ENCODE measurements around the gene KAZN.

Gene KAZN

DNA sequence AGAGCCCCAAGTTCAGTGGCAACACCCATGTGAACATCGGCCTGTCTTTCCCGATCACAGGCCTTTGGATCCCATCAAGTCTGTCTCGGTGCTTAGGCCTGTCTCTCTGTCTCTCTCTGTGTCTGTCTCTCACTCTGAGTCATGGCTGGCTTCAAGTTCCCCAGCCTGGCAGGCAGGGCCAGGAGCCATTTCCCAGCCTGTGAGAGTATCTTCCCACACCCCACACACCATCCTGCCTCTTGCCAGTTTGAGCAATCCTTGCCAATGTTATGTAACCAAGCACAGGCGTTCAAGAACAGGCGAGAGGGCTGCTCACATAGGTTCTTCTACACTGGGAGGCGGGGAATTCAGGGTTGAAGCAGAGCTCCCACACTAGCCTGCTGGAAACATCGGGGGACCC is 485.1 kb downstream of the KAZN start:
- no peak for DNase-seq (ENCODE audit: low spot score)

DNA sequence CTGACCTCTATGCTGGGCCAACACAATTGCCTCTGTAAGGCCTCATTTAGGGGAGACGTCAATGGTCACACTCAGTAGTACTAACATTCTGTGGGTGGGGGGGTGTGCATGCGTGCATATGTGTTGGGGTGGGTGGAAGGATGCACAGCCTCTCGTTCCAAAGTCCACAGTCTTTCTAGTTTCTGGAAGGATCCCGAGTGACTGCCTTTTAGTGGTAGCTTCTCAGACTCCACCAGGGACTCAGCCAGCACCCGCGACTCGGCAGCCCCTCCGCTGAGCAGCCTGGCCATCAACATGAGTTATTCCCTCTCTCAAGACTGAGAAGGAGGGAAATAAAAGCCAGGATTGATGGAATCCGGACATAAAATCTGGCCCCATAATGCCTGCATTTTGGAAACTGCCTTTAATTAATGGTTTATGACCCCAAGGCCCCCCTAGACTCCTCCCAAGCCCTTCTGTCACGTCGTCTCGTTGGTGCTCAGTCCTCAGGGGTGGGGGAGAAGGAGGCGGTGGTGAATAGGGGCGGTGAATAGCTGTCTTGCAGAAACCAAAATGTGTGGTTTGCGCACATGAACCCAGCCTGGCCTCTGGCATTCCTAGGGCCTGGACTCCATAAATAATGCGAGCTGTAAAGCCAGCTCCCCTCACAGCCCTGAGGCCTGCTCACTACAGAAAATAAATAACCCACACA is 489.9 kb downstream of the KAZN start:
- DNase-seq (ENCODE audit: low spot score) = no peak

DNA sequence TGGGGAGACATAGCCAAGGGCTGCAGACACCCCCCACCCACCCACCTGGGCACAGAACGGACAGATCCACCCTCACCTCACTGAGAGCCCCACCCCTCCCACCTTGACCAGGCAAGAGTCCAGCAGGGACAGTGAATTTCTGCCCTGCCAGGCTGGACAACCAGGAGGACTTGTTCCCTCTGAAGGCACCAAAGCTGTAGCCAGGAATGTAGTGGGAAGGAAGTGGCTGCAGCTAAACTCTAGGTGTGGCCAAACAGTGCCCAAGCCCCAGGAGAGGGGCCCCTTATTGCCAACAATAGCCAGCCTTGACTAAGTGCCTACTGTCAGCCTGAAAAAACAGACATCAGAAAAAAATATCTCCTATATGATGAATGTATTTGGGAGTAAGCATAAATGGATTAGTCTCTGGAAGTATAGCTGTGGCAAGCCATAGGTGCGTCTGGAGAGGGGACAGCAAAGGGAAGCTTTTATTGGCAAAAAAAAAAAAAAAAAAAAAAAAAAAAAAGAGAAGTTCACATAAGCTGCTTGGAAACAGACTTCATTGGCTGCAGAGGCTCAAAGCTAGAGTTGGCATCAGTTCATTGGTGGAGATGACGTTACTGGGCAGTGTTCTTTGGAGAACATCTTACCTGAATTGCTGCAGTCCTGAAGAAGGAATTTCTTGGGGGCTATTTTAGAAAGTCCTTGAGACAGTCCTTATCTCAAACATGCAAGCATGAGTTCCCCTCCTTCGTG is 490.9 kb downstream of the KAZN start:
- no peak for DNase-seq (ENCODE audit: low spot score)

DNA sequence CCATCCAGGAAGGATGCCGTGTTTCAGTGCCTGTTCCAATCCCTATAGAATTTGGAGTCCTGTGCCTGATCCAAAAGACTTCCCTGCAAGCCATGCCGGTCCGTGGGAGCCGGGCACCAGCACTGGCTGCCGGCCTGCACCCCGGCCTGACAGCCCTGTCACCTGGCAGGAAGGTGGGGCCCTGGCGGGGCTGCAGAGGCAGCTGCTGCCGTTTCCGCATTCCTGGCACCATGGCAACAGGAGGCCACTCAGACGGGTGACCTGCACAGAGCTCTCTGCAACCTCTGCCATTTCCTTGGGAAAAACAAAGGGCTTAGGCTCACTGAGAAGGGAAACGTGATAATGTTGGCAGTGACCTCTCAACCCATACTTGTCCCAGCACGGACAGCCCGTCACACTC is 491.9 kb downstream of the KAZN start:
- no peak for DNase-seq (ENCODE audit: low spot score)

DNA sequence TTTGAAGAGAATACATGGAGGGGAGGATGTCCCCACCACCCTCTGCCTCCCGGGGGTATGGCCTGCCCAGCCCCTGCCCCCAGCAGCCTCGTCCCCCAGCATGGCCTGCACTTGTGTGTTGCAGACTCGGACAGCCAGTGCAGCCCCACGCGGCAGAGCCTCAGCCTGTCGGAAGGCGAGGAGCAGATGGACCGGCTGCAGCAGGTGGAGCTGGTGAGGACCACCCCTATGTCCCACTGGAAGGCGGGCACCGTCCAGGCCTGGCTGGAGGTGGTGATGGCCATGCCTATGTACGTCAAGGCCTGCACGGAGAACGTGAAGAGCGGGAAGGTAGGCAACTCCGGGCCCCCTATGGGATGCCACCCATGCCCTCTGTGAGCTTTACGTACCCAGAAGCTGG is 495.6 kb downstream of the KAZN start:
- no peak for DNase-seq (ENCODE audit: low spot score)

DNA sequence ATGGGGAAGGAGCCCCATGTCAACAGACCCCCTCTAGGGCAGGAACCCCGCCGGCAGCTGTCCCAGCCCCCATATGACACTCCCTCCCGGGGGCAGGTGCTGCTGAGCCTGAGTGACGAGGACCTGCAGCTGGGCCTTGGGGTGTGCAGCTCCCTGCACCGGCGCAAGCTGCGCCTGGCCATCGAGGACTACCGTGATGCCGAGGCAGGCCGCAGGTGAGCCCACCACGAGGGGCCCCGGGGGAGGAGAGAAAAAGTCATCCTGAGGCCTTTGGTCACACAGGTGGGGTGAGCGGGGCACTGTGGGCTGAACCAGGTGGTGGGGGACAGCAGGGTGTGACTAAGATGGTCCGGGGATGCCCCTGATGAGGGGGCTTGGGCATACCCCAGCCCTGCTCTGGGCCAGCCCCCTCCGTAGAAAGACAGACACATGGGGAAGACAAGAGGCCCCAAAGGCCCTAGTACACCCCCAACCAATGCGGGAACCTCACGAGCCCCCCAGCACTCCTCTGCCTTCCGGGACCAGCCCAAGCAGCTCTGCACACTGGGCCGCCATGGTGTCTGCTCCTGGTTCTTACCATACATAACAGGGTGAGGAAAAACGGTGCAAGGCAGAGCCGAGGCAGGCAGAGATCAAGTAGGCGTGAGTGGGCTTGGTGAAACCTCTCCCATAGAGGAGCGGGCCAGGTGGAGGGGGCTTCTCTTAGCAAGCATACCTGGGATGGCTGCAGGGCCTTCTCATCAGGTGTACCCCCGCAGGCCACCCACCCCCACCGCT is 496.4 kb downstream of the KAZN start:
- no peak for DNase-seq (ENCODE audit: low spot score)

DNA sequence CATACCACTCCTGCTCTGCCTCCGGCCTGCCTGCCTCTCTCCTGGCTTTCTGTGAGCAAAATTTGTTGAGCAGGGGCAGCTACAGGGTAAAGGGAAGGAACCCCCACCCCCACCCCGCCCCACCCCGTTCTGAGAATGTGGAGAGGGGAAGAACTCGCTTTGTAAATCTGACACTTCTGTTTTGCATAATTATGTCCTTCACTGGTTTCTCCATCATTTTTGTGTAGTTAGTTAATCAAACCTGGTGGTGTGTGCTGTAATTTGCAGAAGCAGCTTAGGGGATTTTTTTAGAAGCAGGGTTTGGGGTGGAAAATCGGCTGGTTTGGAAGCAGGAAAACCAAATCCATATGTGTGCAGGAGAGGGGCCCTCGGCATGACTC is 497.0 kb downstream of the KAZN start:
- DNase-seq (ENCODE audit: low spot score) = no peak

DNA sequence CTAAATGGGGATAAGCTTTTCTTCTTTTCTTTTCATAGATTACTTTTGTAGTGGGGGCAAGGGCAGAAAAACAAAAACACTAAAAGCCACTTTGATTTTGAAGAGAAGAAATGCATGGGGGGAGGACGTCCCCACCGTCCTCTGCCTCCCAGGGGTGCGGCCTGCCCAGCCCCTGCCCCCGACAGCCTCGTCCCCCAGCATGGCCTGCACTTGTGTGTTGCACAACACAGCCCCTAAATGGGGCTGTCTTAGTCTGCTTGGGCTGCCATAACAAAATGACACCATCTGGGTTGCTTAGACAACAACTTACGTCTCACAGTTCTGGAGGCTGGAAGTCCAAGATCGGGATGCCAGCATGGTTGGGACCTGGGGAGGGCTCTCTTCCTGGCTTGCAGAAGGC is 497.8 kb downstream of the KAZN start:
- no peak for DNase-seq (ENCODE audit: low spot score)

DNA sequence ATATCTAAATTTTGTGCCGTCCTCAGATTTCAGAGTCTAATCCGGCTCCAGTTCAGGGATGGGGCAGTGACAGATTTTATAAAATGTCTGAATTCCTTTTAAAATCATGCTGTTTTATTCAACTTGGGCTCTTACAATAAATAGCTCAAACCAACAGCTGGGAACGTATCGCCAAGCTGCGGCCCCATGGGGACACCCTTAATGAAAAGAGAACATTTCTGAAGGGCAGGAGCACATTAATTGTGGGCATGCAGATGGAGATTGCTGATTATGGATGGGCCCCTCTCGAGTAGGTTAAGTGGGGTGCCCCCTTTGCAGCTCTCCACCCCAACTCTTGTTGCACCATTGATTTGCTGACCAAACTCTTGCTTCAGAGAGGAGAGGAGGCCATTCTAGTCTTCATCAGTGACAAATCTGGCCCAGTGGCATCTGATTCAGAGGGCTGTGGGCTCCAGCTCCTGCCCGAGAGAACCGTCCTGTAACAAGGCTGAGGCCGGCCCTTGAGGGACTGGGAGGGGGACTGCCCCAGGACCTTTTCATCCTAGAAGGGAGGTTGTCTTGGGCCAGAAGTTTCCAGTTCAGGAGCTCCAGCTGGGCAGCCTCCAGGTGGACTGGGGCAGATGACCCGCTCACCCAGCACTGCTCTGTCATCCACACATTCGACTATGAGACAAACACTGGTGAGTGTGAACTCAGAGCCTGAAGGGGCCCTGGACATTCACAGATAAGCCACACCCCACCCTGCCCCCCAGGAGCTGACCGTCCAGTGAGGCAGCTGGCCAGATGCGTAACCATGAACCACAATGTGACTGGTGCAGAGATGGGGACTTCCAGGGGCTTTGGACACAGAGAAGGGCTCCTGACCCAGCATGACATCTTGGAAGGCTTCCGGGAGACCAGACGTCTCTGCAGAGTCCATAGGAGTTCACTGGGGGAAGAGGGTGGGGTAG is 500.0 kb downstream of the KAZN start:
- DNase-seq (ENCODE audit: low spot score) = no peak

DNA sequence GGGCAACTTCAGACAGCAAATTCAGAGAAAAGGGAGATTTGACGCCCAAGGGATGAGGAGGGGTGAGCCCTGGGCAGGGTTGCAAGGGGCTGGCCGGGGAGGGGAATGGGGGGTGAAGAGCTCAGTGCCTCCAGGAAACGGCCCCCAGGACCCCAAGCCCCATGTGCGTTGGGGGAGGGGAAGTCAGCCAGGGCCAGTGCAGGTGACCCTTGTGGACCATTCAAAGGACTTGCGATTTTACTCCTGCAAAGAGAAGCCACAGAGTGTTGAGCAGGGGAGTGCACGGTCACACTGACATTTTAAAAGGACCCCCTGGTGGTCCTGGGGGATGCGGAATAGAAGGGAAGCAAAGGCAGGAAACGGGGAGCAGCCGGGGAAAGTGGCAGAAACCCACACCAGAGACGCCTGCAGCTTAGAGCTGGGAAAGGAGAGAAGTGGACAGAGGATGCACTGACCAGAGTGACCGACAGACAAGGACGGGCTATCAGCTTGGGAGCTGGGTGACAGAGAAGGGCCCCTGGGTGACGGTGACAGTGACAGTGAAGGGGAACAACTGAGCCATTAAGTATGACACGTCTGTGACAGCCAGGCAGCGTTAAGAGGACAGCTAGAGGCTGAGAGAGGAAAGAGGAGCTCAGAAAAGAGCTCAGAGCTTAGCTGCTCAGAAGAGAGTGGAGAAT is 501.1 kb downstream of the KAZN start:
- no peak for DNase-seq (ENCODE audit: low spot score)

DNA sequence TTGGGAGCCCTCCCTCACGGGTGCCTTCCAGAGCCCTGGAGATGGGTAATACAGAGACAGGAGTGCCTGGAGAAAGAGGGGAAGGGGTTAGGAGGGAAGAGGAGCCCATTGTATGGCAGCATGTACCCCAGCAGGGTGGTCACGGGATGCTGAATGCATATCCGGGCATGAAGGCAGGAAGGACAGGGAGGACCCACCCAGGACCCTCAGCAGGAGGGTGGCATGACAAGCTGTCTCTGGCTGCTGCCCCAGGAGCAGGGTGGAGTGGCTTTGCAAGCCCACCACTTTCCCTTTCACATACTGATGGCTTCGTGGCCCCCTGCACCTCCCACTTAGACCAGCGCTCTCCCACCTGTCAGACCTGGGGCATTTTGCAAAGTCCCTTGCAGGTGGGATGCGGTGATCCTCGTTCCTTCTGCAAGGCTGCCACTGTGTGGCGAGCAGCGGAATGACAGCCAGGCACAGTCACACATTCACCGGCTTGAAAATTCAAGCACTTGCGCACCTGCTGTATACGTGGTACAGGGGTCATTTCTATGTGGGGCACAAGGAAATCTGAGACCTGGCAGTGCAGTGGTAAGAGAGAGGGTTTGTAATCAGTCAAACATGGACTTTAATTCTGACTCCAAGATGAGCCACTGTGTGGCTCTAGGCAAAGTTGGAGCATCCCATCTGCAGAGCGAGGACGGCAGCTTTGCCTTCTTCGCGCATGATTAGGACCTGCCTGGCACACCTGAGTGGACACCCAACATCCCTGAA is 501.8 kb downstream of the KAZN start:
- peak; percentile 44 for DNase-seq (ENCODE audit: low spot score)

DNA sequence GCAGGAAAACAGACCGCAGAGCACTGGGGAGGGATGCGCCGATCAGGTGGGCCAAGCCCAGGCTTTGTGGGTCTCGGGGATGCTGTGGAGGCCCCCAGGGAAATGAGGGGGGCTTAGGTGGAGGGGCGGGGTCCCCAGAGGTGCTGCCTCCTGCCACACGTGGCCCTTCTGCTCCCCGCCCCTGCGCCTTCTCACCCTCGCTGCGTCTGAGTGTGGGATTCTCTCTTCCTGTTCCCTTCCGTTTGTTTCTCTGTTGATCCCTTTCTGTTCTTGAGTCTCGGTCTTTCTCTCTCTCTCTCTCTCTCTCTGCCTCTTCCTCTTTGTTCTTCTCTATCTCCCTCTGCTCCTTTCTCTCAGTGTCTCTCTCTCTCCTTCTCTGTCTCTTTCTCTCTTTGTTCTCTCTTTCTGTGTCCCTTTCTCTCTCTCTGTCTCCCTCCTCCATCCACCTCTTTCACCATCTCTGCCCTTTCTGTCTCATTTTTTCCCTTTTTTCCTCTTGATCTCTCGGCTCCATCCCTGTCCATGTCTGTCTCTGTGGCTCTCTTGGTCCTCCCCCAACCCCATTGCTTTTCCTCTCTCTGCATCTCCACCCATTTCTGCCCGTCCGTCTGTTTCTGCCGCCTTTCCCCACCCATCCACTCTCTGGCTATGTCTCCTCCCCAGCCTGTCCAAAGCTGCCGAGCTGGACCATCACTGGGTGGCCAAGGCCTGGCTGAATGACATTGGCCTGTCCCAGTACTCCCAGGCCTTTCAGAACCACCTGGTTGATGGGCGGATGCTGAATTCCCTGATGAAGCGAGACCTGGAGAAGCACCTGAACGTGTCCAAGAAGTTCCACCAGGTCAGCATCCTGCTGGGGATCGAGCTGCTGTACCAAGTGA is 502.6 kb downstream of the KAZN start:
- DNase-seq (ENCODE audit: low spot score) = no peak

DNA sequence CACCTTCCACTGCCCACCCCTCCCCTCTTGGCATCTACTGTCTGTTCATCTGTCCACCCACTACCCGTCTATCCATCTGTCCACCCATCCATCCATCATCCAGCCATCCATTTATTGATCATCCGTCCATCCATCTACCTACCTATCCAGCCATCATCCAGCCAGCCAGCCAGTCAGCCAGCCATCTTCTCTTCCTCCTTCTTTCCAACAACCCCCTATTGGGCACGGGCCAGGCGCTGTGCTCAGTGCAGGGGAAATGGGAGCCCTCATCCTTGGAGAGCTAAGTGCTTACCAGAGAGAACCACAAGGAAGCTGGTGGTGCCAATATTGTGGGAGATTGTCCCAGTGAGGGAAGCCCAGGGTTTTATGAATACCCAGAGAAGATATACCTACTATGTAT is 503.3 kb downstream of the KAZN start:
- no peak for DNase-seq (ENCODE audit: low spot score)

DNA sequence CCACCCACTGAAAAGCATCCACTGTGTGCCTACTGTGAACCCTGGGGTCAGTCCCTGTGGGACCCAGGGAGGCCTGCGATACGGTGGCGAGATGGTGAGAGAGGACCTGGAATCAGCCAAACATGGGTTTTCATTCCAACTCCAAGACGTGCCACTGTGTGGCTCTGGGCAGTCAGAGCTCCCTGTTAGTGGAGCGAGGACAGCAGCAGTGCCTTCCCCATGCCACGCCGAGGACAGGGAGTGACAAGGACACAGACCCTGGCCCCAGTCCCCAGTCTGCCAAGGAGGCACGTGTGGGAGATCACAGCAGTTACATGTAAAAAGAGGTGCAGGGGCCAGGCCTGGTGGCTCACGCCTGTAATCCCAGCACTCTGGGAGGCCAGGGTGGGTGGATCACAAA is 504.2 kb downstream of the KAZN start:
- no peak for DNase-seq (ENCODE audit: low spot score)

DNA sequence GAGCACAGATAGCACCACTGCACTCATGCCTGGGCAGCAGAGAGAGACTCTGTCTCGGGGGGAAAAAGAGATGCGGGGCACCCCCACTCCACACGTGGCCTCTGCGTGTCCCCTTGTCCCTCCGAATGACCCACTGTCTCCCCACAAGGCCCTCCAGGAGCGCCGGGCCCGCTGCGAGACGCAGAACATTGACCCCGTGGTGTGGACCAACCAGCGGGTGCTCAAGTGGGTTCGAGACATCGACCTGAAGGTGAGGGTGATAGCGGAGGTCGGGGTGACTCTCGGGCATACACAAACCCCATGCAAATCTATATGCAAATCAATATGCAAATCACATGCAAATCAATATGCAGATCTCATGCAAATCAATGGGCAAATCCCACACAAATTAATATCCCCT is 504.7 kb downstream of the KAZN start:
- no peak for DNase-seq (ENCODE audit: low spot score)

DNA sequence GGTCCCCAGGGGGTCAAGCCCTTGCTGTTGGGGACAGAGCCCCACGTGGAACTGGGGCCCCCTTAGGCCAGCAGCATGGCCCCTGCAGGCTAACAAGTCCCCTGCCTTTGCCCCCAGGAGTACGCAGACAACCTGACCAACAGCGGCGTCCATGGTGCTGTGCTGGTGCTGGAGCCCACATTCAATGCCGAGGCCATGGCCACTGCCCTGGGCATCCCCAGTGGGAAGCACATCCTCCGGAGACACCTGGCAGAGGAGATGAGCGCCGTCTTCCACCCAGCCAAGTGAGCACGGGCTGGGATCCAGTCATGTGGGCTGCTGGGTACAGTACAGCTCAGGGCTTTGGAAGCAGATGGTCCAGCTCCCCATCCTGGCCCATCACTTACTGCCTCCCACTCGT is 505.4 kb downstream of the KAZN start:
- no peak for DNase-seq (ENCODE audit: low spot score)

DNA sequence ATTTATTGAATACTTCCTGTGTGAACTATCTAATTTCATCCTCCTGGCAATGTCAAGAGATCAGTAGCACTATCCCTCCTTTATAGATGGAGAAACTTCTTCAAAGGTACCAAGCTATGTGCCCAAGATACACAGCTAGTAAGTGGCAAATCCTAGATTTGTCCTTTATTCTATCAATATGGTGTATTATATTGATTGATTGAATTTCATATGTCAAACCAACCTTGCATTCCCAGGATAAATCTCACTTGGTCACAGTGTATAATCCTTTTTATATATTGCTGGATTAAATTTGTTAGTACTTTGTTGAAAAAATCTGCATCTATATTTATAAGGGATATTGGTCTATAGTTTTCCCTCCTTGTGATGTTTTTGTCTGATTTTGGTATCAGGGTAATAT is 506.3 kb downstream of the KAZN start:
- no peak for DNase-seq (ENCODE audit: low spot score)

DNA sequence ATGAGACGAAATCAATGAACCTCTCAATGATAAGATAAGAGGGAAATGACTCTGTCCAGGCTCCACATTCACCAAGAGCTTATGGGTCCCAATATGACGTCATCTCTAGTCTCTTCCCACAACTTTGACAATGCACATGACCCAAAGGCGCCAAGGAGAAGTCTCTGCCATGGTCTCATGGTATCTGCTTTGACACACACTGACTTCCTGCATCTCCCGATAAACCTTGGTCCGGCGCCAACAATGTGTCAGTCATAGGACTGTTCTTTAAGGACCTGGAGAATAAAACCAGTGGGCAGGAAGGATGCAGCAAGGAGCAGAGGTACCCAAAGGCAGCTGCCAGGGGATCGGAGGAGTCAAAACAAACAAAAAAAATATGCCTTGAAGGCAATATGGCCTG is 508.1 kb downstream of the KAZN start:
- peak; percentile 34 for DNase-seq (ENCODE audit: low spot score)

DNA sequence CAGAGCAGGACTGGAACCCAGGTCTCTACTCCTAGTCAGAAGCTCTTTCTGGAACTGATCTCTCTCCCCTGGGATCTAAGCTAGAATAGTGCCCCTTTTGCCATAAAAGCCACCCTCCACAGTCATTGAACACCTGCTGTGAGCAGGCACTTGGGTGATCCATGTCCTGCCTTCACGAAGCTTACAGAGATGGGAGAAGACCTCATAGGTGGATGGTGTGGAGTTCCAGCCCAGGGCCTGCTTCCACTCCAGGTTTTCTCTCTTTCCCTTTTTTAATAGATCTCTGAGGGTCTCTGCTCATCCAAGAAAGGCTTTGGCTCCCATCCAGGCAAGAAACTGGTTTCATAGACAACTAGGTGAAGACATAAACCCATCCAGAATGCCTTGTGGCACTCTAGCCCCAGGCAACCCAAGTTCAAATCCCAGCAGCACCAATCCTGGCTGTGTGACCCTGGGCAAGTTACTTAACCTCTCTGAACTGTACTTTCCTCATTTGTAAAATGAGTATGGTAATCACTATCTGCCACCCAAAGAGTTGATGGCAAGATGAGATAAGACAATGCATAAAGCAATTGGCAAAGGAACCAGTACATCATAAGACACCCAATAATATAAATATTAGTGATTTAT is 508.7 kb downstream of the KAZN start:
- DNase-seq (ENCODE audit: low spot score) = peak; percentile 22
